ENCODE data around the gene KIRREL3.
A peak's percentile ranks its signal among the peaks of the same experiment; 100 is the strongest.

Gene KIRREL3

GRCh38 chr11:126484266-126484665, 516.3 kb downstream of the KIRREL3 start:
- ChIA-PET POLR2A (interaction anchor here (0.6 kb wide), 1 partner anchor 516 kb away, joined by 3 read pairs; the partner anchor contains the start of gene KIRREL3), CTCF (interaction anchor here (0.6 to 10.2 kb wide), 10 partner anchors 10 to 506 kb away, joined by 3 to 260 read pairs (median 4); partner anchors contain the start of gene DCPS)
- TF ChIP-seq, protein P1, sequence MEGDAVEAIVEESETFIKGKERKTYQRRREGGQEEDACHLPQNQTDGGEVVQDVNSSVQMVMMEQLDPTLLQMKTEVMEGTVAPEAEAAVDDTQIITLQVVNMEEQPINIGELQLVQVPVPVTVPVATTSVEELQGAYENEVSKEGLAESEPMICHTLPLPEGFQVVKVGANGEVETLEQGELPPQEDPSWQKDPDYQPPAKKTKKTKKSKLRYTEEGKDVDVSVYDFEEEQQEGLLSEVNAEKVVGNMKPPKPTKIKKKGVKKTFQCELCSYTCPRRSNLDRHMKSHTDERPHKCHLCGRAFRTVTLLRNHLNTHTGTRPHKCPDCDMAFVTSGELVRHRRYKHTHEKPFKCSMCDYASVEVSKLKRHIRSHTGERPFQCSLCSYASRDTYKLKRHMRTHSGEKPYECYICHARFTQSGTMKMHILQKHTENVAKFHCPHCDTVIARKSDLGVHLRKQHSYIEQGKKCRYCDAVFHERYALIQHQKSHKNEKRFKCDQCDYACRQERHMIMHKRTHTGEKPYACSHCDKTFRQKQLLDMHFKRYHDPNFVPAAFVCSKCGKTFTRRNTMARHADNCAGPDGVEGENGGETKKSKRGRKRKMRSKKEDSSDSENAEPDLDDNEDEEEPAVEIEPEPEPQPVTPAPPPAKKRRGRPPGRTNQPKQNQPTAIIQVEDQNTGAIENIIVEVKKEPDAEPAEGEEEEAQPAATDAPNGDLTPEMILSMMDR (IDR thresholded peaks at IDR 0.05; ENCODE audit: insufficient read depth, low read length, missing control alignments), result no peak
- DNase-seq (ENCODE audit: low read depth, low spot score), result peak; percentile 86
- H3K4me3 ChIP-seq (ENCODE audit: low read depth, low read length), result no peak overlapping the region

DNA sequence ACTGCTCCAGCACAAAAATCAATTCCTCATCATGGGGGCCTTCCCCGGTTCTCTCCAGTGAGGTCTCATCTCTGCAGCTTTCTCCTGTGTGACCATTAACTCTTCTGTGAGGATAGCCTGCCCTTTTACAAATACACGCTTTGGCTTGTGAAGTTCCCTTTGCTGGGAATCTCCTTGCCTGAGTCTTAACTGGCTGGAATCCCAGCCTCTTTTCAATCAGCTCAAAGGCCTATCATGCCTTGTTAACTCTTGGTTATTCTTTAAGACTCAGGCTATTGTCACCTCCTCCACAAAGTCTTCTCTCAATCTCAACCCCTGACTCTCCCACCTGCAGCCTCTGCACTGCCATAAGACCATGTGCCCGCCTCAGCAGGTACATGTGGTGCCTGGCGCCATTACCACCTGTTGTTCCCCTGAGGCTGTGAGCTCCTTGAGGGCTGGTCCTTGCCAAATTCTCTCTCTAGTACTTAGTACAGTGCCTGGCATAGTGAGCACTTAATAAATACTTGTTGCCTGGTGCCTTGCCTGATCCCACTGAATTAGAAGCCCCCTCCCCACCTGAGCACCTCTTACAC, 516.9 kb downstream of the KIRREL3 start:
- ChIA-PET POLR2A (interaction anchor here (0.6 kb wide), 1 partner anchor 274 kb away, joined by 4 read pairs; no protein-coding TSS in a partner anchor), CTCF (interaction anchor here (0.8 to 10.2 kb wide), 8 partner anchors 11 to 506 kb away, joined by 3 to 260 read pairs (median 6); partner anchors contain the start of gene DCPS)

DNA sequence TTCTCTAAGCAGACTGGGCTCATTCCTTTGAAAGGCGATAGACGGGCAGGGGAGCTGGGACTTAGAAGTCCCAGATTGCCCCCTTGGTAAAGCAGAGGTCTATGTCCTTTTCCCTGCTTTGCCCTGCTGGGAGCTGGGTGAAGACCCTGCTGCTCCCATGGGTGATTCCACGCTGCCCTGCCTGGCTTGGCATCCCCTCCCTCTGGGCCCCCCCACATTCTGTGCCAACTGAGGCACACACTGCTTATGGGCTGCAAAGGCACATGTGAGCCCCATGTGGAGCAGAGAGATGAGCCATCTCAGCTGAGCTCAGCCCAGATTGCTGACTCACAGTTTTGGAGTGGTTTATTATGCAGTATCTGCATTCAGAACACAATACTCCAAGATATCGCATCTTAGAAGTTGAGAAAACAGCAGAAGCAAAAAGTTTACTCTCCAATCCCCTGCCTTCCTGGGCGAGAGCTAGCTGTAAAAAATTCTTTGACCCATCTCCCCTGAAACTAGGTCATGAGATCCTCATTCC, 517.9 kb downstream of the KIRREL3 start:
- POLR2A ChIA-PET, result interaction anchor here (0.6 kb wide), 1 partner anchor 275 kb away, joined by 4 read pairs; no protein-coding TSS in a partner anchor
- DNase-seq (ENCODE audit: low read depth, low spot score), result no peak
- no peak overlapping the region for H3K4me3 ChIP-seq (ENCODE audit: low read depth, low read length)
- TF ChIP-seq, protein P1 (IDR thresholded peaks at IDR 0.05; ENCODE audit: insufficient read depth, low read length, missing control alignments), result no peak
- CTCF ChIA-PET, result interaction anchor here (0.7 to 10.2 kb wide), 10 partner anchors 12 to 508 kb away, joined by 3 to 260 read pairs (median 5); partner anchors contain the start of gene DCPS

More for the DNA sequence above, 516.9 kb downstream of the KIRREL3 start:
- TF ChIP-seq, protein P1 (IDR thresholded peaks at IDR 0.05; ENCODE audit: insufficient read depth, low read length, missing control alignments), result no peak
- DNase-seq (ENCODE audit: low read depth, low spot score), result no peak
- no peak overlapping the region for H3K4me3 ChIP-seq (ENCODE audit: low read depth, low read length)

- DNase-seq (ENCODE audit: low read depth, low spot score), result no peak
- H3K4me3 ChIP-seq (ENCODE audit: low read depth, low read length), result no peak overlapping the region
- POLR2A ChIA-PET, result interaction anchor here (1.1 kb wide), 1 partner anchor 163 kb away, joined by 4 read pairs; no protein-coding TSS in a partner anchor
- CTCF ChIA-PET, result interaction anchor here (0.7 to 10.2 kb wide), 66 partner anchors 8 to 590 kb away, joined by 3 to 260 read pairs (median 5); partner anchors contain the start of gene DCPS
- TF ChIP-seq, protein P1 (IDR thresholded peaks at IDR 0.05; ENCODE audit: insufficient read depth, low read length, missing control alignments), result no peak
Measured at GRCh38 chr11:126481303-126481680, 519.3 kb downstream of the KIRREL3 start.

DNA sequence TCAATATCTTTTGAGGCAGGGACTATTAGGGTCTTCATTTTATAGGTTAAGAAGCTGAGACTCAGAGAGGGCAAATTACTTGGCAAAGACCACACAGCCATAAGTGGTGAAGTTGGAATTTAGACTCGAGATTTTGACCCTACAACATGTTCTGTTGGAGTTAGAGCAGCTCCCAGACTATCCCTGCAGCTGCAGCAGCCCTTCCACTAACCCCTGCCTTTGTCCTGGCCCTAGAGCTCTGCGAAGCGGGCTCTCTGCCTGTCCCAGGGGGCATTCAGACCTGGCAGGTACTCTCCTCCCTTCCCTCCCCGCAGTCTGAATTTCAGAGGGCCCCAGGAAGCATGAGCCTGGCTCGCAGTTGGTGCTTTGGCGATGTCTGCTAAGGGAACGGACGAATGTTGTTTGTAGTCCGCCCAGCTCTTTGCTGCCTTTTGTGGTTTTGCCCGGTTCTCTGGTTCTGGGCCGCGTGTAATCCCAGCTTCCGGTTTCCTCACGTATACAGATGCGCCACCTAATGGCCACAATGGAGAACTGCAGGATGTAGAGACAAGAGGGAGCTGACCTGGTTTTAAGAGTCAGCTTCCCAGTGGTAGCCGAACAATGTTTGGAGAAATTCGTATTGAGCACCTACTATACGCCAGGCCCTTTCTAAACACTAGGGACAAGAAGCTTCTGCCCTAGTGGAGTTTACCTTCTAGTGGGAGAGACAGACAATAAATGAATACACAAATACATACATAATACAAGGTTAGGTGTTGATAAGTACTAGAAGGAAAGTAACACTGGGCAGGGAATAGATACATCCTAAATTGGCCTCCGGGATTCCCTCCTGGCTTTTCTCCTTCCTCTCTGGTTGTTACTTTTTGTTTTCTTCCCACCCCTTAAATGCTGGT, 519.9 kb downstream of the KIRREL3 start:
- DNase-seq (ENCODE audit: low read depth, low spot score), result peak; percentile 41
- H3K4me3 ChIP-seq (ENCODE audit: low read depth, low read length), result peak overlapping the region; percentile 24; the same call in 1 of the 2 replicates
- TF ChIP-seq, protein P1 (IDR thresholded peaks at IDR 0.05; ENCODE audit: insufficient read depth, low read length, missing control alignments), result peak; percentile 89
- ChIA-PET POLR2A (interaction anchor here (1.0 to 1.1 kb wide), 2 partner anchors 162 to 171 kb away, joined by 4 read pairs; no protein-coding TSS in a partner anchor), CTCF (interaction anchor here (0.6 to 10.2 kb wide), 75 partner anchors 8 to 590 kb away, joined by 3 to 260 read pairs (median 4); partner anchors contain the start of gene DCPS)
